ENCODE results near the gene ASL.
"Not testable (repeated sequence)": the region's sequence is repeated elsewhere in the genome, so short reads cannot be mapped to it uniquely, and the experiment has no call there.

The ASL gene

DNA sequence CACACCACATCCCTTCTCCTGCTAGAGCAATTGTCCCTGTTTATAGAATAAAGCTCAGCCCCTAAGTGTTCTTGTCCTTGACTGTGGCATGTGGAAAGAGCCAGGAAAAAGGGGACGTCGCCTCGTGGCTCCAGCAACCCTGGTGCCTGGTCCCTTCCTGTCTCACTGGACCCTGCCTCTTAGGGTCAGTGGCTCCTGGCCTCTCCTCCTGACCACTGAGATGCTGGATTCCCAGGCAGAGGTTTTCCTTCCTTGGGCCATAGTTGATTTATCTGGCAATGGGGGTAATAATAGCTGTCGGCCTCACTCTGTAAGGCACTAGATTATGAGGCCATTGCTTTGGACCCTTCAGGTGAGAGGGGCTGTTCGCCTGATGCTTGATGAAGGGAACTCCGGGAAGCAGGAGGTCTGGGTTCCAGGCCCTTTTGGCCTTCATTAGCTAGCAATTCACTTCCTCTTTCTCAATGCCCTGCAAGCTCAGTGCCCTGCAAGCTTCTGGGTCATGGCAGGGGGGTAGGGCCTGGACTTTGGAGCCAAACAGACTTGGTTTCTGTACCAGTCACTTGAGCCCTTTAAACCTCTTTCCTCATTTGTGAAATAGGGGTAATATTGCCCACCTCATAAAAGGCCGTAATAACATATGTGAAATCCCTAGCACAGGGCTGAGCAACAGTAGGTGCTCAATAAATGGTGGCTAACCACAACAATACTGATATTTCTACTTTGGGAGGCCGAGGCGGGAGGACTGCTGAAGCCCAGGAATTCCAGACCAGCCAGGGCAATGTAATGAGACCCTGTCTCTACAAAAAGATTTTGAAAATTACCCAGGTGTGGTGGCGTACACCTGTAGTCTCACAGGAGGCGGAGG, 1.1 kb downstream of the ASL start:
- DNase-seq: no peak

DNA sequence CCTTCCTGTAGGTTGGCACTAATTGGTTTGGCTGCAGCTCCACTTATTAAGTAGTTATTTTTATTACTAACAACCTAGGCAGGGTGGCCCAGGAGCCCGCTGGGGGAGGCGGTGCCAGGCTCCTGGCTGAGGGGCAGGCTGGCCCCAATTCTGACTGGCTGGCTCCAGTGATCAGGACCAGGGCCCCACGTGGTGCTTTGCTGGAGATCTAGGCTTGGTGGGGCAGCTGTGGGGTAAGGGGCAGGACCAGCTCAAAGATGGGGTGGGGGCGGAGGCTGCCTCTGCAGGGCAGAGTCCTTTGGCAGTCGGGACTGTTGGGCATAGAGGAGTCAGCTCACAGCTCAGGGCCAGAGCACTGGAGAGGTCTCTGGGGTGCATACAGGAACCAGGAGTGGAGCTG, 2.4 kb downstream of the ASL start:
- no peak for DNase-seq

DNA sequence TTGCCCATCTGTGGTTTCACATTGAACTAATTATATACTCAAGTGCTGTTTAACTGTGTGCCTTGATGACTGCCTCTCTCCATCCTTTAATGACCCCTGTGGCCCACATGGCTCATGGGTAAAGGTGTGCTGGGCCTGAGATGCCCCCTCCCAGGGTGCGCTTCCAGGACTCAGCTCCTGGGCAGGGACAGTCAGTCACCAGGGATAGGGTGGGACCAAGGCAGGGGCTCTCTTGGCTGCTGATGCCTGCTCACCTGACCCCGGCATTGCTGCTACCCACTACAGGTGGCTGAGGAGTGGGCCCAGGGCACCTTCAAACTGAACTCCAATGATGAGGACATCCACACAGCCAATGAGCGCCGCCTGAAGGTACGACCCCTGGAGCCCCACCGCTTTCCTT, 6.5 kb downstream of the ASL start:
- DNase-seq: no peak

DNA sequence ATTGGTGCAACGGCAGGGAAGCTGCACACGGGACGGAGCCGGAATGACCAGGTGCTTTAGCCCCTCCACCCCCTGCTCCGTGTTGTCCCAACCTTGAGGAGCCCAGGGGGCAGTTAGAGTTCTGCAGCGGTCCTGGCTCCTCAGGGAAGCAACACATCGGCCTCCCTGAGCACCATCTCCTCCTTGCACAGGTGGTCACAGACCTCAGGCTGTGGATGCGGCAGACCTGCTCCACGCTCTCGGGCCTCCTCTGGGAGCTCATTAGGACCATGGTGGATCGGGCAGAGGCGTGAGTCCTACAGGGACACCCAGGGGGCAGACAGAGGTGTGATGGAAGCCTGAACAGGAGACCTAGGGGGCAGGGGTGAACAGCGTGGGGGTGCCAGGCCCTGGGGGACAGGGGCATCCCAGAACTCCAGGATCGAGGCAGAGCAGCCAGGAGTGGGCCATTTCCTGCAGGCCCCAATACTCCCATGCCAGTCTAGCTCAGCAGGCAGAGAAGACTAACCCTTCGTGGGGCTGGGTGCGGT, 7.3 kb downstream of the ASL start:
- DNase-seq: no peak

DNA sequence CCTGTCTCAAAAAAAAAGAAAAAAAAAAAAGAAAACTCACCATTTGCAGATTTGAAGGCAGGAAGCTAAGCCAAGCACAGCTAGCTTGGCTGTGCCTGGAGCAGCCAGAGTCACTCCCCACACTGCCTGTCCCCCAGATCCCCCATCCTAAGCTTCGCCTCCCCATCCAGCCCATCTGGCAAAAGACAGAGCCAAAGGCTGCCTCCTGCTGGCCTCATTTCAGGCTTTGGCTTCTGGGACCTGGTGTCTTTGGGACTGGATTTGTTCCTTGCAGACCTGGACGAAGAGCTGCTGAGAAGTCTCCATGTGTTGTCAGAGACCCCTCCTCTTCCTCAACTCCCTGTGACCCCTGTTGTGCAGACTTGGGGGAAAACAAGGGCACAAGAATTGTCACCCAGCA, 8.1 kb downstream of the ASL start:
- no peak for DNase-seq

DNA sequence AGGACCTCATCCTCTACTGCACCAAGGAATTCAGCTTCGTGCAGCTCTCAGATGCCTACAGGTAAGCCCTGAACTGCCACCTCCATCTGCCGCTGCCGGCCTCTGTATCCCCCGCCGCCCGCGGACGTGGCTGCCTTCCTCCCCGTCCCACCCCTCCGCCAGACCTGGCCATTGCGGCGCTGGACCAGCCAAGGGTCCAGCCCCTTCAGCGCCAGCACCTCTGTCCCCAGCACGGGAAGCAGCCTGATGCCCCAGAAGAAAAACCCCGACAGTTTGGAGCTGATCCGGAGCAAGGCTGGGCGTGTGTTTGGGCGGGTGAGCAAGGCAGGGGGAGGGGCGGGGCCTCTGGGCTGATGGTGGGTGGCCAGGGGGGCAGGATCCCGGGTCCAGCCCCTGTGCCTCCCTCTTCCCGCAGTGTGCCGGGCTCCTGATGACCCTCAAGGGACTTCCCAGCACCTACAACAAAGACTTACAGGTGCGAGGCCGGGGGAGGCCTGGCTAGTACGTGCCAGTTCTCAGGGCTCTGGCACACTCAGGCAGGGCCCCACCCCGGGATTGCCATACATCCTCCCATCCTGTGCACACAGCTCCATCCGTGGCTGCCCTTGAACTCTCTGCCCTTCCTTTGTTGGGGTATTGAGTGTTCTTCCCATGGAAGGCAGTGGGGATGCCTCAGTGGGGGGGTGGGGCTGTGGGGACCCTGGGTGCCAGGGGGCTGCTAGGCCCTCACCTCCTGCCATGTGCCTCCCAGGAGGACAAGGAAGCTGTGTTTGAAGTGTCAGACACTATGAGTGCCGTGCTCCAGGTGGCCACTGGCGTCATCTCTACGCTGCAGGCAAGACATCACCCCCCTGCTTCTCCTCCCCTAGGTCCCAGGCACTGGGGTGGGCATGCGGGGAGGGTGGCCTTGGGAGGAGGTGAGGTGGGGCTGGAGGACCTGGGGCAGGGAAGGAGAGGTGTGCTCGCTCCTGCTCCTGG, 13.5 kb downstream of the ASL start:
- DNase-seq: no peak

DNA sequence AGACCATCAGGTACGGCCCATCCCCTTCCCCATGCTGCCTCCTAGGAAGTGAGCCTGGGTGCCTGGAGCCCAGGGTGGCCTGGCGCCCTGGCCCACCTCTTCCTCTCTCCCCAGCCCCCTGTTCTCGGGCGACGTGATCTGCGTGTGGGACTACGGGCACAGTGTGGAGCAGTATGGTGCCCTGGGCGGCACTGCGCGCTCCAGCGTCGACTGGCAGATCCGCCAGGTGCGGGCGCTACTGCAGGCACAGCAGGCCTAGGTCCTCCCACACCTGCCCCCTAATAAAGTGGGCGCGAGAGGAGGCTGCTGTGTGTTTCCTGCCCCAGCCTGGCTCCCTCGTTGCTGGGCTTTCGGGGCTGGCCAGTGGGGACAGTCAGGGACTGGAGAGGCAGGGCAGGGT, 17.0 kb downstream of the ASL start:
- DNase-seq: no peak

DNA sequence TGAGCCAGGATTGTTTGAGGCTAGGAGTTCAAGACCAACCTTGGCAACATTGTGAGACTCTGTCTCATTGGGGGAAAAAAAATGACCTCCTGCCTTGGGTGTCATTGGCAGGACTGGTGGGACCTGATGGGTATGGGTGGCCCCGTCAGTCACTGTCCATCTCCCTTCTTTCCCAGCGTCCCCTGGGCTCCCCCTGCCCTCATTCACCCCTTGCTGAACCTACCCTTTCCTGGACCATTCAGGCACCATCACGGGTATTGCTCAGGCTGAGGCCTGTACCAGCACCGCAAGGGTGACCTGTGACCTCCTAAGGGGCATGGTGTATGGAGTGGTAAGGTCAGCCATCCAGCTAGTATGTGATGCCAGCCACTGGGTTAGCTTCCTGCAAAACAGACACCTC, 19.4 kb downstream of the ASL start:
- no peak for DNase-seq

DNA sequence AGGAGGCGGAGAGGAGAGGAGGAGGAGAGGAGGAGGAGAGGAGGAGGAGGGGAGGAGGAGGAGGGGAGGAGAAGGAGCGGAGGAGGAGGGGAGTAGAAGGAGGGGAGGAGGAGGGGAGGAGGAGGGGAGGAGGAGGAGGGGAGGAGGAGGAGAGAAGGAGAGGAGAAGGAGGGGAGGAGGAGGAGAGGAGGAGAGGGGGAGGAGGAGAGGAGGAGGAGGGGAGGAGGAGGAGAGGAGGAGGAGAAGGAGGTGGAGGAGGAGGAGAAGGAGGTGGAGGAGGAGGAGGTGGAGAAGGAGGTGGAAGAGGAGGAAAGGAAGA, 23.6 kb downstream of the ASL start:
- no peak for DNase-seq

DNA sequence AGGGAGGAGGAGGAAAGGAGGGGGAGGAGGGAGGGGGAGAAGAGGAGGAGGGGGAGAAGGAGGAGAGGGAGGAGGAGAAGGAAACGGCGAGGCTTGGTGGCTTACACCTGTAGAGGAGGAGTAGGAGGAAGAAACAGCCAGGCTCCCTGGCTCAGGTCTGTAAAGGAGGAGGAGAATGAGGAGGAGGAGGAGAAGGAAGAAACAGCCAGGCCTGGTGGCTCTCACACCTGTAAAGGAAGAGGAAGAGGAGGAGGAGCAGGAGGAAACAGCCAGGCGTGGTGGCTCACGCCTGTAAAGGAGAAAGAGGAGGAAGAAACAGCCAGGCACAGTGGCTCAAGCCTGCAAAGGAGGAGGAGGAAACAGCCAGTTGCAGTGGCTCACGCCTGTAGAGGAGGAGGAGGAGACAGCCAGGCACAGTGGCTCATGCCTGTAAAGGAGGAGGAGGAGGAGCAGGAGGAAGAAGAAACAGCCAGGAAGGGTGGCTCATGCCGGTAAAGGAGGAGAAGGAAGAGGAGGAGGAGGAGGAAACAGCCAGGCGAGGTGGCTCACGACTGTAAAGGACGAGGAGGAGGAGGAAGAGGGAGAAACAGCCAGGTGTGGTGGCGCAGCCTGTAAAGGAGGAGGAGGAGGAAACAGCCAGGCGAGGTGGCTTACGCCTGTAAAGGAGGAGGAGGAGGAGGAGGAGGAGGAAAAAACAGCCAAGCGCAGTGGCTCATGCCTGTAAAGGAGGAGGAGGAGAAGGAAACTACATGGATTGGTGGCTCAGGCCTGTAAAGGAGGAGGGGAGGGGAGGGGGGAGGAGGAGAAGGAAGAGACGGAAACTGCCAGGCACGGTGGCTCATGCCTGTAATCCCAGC, 24.2 kb downstream of the ASL start:
- peak; percentile 2 to 6 for DNase-seq

DNA sequence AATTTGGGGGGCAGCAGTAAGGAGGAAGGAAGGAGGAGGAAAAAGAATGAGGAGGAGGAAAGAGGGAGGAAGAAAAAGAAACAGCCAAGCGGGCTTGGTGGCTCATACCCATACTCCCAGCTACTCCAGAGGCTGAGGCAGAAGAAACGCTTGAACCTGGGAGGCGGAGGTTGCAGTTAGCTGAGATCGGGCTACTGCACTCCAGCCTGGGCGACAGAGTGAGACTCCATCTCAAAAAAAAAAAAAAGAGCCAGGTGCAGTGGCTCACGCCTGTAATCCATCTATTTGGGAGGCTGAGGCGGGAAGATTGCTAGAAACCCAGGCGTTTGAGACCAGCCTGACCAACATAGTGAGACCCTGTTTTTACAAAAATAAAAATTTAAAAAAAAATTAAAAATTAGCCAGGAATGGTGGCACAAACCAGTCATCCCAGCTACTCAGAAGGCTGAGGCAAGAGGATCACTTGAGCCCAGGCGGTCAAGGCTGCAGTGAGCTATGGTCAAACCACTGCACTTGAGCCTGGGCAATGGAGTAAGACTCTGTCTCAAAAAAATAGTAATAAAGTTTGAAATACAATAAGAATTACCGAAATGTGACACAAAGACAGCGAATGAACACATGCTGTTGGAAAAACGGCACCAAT, 24.9 kb downstream of the ASL start:
- DNase-seq: no peak

DNA sequence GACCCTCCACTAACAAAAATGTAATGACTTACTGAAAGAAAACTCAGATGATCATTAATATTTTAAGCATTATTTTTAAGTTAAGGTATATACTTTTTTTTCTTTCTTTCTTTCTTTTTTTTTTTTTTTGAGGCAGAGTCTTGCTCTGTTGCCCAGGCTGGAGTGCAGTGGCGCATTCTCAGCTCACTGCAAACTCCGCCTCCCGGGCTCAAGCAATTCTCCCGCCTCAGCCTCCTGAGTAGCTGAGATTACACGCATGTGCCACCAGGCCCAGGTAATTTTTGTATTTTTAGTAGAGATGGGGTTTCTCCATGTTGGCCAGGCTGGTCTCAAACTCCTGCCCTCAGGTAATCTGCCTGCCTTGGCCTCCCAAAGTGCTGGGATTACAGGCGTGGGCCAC, 26.5 kb downstream of the ASL start:
- not testable (repeated sequence) for DNase-seq

DNA sequence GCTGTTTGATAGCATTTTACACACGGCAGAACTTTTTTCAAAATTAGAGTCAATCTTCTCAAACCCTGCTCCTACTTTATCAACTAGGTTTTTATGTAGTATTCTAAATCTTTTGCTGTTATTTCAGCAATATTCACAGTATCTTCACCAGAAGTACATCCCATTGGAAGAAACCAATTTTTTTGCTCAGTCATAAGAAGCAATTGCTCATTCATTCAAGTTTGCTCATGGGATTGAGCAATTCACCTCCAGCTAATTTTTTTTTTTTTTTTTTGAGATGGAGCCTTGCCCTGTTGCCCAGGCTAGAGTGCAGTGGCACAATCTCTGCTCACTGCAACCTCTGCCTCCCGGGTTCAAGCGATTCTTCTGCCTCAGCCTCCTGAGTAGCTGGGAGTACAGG, 28.4 kb downstream of the ASL start:
- not testable (repeated sequence) for DNase-seq

DNA sequence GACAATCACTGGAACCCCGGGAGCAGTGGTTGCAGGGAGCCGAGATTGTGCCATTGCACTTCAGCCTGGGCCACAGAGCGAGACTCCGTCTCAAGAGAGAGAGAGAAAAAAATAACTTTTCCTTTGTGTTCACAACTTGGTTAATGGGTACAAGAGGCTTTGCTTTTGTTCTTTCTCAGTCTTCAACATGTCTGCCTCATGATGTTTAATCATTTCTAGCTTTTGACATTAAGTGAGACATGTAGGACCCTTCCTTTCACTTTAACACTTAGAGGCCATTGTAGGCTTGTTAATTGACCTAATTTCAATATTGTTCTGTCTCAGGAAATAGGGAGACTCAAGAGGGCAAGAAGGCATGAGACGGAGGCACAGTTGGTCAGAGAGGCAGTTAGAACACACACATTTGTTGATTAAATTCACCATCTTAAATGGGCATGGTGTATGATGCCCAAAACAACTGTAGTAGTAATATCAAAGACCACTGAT, 29.7 kb downstream of the ASL start:
- DNase-seq: no peak

DNA sequence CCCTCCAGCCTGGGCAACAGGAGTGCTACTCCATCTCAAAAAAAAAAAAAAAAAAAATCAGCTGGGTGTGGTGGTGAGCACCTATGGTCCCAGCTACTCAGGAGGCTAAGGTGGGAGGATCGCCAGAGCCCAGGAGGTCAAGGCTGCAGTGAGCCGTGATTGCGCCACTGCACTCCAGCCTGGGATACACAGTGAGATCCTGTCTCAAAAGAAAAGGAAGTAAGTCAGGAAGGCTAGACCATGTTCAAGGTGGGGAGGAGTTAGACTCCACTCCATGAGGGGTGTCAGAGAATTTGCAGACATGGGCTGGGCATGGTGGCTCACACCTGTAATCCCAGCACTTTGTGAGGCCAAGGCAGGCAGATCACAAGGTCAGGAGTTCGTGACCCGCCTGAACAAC, 32.8 kb downstream of the ASL start:
- not testable (repeated sequence) for DNase-seq

DNA sequence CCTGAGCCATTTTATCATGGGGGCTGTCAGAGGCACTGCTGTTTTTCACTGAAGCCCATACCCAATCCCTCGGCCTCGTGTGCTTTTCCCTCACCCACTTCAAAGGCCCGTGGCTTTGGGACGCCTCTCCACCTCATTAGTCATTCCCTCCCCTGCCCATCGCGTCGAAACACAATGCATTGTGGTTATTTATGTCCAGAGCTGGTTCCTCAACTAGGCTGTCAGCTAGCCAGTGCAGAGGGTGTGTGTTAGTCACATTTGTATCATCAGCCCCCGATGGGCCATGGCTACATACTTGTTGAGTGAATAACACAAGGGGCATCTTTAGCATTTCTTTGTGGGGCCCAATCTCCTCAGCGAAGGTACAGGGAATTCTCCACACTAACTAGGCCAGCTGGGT, 35.2 kb downstream of the ASL start:
- DNase-seq: no peak

DNA sequence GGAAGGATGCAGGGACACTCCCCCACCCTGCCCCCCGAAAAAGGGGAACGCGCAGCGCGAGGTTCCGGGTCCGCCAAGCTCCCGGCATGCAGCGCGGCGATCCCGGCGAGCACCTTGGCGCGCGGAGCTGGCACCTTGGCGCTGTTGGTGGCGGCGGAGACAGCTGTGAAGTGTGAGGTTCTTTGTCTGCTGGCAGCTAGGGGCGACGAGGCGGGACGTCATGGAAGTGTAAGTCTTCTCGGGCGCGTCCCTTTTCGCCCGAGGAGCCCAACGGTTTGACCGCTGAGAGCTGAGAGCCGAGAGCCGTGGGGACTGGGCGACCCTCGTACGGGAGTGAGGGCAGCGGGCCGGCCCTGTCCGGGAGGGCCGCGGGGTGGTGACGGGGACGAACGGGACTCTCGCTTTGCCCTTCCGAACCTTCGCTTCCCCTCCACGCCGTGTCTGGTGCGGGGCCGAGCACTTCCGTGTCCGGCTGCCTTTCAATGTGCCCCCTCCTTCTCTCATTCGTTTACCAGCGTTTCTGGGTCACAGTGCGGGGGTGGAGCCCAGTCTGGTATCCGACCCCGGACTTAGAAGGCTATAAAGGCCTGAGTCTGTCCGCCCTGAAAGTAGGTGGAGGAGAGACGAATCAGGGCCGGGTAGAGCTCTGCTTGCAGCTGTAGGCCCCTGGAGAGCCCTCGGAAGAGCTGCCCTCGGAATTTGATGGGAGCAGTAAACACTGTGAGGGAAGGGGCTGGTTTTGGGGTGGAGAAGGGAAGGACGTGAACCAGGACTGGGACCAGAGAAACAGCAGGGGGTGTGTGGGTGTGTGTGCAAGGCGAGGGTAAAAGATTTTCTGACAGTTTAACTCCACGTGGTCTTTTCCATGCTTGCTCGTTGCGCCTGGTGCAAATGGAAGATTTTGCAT, 39.4 kb downstream of the ASL start, which contains the start of gene CRCP:
TSS of gene CRCP (plus strand) at position 105 of the 907 bp plus-strand sequence. CDS start at position 221, 116 bp downstream.
- peak; percentile 78 for DNase-seq

DNA sequence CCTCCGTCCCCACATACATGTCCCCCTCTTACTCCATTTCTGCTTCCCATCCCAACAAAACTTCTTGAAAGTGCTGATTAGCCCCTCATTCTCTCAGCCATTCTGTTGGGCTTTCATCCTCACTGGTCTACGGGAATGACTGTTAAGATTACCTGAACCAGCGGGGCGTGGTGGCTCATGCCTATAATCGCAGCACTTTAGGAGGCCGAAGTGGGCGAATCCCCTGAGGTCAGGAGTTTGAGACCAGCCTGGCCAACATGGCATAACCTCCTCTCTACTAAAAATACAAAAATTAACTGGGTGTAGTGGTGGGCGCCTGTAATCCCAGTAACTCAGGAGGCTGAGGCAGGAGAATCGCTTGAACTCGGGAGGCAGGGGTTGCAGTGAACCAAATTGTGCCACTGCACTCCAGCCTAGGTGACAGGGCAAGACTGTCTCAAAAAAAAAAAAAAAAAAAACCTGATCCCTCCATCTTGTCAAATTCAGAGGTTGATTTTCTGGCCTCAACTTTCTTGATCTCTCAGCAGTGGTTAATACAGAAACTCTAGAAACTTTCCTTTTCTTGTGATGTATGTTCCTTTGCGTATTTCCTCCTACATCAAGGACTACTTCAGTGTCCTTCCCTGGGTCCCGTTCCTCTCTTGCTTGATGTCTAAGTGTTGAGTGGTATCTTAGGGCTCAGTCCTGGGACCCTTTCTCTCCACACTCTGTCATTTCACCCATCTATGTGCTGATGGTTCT, 41.2 kb downstream of the ASL start:
- not testable (repeated sequence) for DNase-seq

DNA sequence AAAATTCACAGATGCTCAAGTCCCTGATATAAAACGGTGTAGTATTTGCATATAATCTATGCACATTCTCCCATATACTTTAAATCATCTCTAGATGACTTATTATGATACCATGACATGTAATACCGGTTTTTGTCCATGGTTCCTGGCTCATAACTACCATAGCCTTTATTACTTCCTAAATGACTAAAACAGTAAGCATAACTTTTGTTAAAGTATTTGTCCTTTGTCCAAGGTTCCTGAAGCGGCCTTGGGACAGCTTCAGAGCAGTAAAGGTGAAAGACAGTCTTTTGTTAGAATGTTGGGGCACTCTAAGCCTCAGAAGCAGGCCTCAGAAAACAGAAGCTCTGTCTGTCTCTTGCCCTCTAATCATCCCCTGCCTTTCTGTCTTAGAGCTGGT, 43.0 kb downstream of the ASL start:
- DNase-seq: no peak

DNA sequence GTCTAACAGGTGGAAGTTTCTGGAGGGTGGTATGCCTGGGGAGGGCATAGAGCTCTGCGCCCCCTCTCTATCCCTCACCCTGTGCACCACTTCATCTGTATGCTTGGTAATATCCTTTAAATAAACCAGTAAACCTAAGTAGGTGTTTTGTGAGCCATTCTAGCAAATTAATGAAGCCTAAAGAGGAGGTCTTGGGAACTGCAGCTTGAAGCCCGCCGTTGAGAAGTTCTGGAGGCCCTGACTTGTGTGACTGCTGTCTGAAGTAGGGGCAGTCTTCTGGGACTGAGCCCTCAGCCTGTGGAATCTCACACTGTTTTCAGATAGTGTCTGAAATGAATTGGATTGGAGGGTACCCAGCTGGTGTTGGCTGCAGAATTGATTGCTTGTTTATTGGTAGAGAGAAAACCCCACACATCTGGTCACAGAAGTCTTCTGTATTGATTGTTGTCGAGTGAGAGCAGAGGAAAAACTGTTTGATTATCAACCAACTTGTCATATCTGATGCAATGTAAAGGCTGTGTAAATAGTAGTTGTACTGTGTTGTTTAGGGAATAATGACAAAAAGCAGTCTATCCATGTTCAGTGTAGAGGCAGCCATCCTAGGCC, 43.7 kb downstream of the ASL start:
- no peak for DNase-seq
